ENCODE measurements around the gene DCLK1.
"Not testable (repeated sequence)": the region's sequence is repeated elsewhere in the genome, so short reads cannot be mapped to it uniquely, and the experiment has no call there.

DCLK1 gene

DNA sequence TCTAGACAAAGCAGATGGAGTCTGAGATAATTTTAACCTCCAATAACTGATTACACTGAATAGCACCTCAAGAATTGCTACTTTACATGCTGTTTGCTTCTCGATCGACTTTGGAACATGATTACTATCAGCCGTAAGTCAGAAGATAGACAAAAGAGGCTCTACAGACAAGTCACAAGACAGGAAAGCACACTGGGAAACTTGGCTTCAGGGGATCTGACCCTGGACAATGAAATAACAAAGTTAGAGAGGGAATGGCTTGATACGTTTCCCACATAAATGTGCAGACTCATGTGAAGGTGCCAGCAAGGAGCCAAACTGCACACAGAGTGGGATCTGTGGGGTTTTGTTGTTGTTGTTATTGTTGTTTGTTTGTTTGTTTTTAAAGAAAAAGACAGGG lies 28.5 kb downstream of the DCLK1 start:
- TF ChIP-seq, protein P1, sequence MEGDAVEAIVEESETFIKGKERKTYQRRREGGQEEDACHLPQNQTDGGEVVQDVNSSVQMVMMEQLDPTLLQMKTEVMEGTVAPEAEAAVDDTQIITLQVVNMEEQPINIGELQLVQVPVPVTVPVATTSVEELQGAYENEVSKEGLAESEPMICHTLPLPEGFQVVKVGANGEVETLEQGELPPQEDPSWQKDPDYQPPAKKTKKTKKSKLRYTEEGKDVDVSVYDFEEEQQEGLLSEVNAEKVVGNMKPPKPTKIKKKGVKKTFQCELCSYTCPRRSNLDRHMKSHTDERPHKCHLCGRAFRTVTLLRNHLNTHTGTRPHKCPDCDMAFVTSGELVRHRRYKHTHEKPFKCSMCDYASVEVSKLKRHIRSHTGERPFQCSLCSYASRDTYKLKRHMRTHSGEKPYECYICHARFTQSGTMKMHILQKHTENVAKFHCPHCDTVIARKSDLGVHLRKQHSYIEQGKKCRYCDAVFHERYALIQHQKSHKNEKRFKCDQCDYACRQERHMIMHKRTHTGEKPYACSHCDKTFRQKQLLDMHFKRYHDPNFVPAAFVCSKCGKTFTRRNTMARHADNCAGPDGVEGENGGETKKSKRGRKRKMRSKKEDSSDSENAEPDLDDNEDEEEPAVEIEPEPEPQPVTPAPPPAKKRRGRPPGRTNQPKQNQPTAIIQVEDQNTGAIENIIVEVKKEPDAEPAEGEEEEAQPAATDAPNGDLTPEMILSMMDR (IDR thresholded peaks at IDR 0.05; ENCODE audit: borderline replicate concordance, insufficient read depth, low read depth, low read length): no peak
- no peak overlapping the region for H3K4me3 ChIP-seq (ENCODE audit: low read depth, low read length)

DNA sequence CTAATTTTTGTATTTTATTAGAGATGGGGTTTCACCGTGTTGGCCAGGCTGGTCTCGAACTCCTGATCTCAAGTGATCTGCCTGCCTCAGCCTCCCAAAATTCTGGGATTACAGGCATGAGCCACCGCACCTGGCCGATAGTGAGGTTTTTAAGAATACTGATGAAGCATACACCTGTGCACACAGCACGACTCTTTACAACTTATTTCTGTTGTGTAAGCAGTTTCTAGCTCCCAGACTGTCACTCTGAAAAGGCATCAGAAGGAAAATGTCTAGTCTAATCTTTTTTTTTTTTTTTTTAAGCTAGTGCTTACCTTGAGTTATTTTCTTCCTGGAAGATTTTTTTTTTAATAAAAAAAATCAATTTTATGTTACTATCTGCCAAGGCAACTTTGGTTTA lies 29.3 kb downstream of the DCLK1 start:
- H3K4me3 ChIP-seq (ENCODE audit: low read depth, low read length): not testable (repeated sequence)

DNA sequence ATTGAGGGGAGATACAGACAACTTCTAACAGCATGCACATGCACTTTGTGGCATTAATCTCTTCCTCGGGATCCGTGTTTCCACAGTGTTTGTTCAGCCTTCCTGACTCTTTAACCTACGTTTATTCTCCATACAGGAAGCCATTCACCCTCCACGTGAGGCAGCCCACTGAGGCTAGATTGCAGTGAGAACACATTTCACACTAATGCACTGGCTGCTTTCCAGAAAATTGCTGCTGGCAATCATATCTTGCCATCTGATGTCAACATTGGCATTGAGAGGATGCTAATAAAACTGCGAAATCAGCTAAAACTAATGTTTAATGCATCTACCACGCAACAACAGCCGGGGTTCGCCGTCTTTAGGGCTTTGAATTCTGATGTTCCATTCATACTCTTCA lies 30.0 kb downstream of the DCLK1 start:
- TF ChIP-seq, protein P1 (IDR thresholded peaks at IDR 0.05; ENCODE audit: borderline replicate concordance, insufficient read depth, low read depth, low read length): no peak
- H3K4me3 ChIP-seq (ENCODE audit: low read depth, low read length): no peak overlapping the region

DNA sequence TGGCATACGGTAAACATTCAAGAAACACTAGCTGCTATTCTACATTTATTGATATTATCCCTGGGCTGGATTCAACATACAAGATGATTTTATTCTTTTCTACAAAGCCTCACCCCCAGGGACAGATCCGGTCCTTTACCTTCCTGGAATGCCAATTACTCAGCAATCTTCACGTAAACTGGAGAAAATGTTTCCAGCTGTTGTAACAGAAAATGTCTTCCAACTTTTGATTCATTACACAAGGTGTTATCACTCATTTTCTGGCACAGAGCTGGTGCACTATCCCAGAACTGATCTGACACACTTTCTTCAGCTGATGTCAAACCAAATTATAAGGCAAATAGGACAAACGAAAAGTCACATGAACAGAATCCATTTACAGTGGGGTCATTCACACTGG lies 33.1 kb downstream of the DCLK1 start:
- TF ChIP-seq, protein P1 (IDR thresholded peaks at IDR 0.05; ENCODE audit: borderline replicate concordance, insufficient read depth, low read depth, low read length): no peak
- no peak overlapping the region for H3K4me3 ChIP-seq (ENCODE audit: low read depth, low read length)

DNA sequence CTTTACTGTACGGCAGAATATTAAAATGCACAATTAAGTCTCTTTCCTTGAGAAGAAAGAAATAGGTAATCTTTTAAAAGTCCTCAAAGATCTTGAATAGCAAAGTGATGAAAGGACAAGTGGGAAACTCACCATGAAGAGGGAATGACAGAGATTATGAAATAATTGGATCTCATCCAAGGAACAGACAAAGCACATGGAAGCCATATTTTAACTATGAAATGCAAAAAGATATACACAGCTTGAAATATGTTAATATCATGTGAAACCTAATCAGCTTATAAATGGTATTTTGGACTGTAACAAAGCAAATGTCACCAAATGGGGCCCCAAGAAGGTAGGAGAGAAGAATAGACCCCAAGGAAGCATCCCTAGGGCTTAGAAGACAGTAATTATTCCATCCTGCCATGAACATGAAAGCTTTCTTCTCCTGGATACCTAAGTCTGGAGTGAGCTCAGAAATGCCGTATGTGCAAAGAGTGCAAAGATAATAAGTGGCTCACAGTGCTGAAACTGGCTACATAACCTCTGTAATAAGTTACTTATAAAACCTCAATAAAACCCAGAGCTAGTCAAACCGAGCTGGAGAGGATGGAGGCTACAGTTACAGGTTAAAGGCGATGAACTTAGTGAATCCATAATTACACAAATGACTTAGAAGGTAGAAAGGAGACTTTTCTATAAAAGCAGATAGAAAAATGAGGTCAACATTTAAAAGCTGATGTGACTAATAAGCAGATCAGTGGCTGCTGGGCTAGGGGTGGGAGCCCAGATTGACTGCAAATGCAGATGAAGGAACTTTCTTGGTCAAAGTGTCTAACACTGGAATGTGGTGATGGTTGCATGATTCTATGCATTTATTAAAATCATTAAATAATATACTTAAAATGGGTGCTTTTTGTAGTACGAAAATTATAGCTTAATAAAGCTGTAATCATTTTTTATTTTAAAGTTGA lies 34.4 kb downstream of the DCLK1 start:
- H3K4me3 ChIP-seq (ENCODE audit: low read depth, low read length): no peak overlapping the region
- TF ChIP-seq, protein P1 (IDR thresholded peaks at IDR 0.05; ENCODE audit: borderline replicate concordance, insufficient read depth, low read depth, low read length): no peak

DNA sequence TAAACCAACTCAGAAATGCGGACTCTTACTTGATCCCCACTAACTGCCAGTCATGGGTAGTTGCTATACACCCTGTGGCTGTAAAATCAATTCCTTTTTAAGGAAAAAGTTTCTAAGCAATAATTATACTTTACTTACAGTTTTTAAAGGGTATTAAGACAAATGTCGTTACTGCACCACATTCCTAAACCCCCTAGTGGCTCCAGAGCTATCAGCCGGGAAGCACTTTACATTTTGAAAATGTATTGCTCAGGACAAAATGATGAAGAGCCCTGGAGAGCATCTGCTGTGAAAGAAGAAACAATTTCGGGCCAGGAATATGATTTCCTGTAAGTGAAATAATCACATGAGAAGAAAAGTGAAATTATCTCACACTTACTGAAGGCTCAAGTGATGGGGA lies 36.7 kb downstream of the DCLK1 start:
- H3K4me3 ChIP-seq (ENCODE audit: low read depth, low read length): no peak overlapping the region
- TF ChIP-seq, protein P1 (IDR thresholded peaks at IDR 0.05; ENCODE audit: borderline replicate concordance, insufficient read depth, low read depth, low read length): no peak

DNA sequence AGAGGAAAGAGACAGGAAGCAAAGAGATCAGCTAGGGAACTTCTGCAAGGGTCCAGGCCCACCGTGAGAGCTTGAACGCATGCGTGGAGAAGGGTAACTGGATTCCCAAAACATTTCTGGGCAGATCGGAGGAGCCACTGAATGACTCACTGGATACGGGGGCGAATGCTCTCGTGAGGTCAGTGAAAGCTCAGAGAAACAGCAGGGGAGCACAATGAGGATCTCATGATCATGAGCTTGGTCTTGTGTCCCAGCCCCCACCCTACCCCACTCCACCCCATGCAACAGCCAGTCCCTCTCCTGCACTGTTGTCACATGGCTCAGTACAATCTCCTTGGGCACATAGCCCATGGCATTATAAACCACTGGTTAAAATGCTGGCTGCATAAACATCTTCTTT lies 40.6 kb downstream of the DCLK1 start:
- TF ChIP-seq, protein P1 (IDR thresholded peaks at IDR 0.05; ENCODE audit: borderline replicate concordance, insufficient read depth, low read depth, low read length): no peak
- H3K4me3 ChIP-seq (ENCODE audit: low read depth, low read length): no peak overlapping the region
